Gastrocnemius medialis (tissue), 4 donors: ENCODE data around the gene ALOX5AP.

ENCODE experiments used
- CTCF ChIP-seq, 5 experiments: fragments of 450-650 bp in 3 of 5; fragments of 200-600 bp in 2 of 5; sonication (generic) in 2 of 5; IDR thresholded peaks in 4 of 5; conservative IDR thresholded peaks in 1 of 5; 1 replicate in 4 of 5; 2 replicates in 1 of 5; pipeline ENCODE4 v1.5.1; 2016 to 2019; ENCODE audit warnings: antibody characterized with exemption in 5 of 5, mild to moderate bottlenecking in 3 of 5, moderate library complexity in 3 of 5
- POLR2A ChIP-seq, 2 donors: fragments of 450-650 bp; IDR thresholded peaks; one replicate each; pipeline ENCODE4 v1.6.1; 2017; ENCODE audit warnings: antibody characterized with exemption in 2 of 2, mild to moderate bottlenecking in 2 of 2, moderate library complexity in 2 of 2

GRCh38 chr13:30732046-30732390 lies 3.3 kb upstream of the ALOX5AP start:
- TF ChIP-seq CTCF (IDR thresholded peaks at IDR 0.05 in 4 of 5, conservative IDR thresholded peaks at IDR 0.05 in 1 of 5) (no peak), POLR2A (IDR thresholded peaks at IDR 0.05) (no peak)
